Hepatic stellate cell (primary cell): ENCODE results near the gene ABCA4.
A peak's percentile ranks its signal among the peaks of the same experiment; 100 is the strongest.

Experiments
- DNase-seq: peaks from one replicate; pipeline ENCODE4 v3.0.0; 2011; ENCODE audit warnings: low spot score

ABCA4 gene

DNA sequence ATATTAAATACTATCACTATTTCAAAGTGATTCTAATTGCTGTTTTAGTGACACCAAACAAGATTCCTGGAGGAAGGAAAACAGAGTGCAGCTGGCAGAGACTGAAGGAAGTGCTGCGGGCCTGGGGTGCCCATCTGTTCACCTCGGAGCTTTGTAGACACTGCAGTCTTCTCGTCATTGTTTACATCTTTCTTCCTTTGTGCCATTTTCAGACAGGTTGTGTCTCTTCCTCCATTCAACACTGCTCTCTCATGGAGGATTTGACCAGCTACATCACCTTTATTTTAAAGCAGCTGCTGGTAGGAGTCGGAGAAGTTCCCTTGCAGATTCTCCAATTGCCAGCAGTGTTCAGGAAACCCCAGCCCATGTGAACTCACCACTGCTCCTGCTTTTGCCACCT lies 37.3 kb downstream of the ABCA4 start:
- DNase-seq = no peak

DNA sequence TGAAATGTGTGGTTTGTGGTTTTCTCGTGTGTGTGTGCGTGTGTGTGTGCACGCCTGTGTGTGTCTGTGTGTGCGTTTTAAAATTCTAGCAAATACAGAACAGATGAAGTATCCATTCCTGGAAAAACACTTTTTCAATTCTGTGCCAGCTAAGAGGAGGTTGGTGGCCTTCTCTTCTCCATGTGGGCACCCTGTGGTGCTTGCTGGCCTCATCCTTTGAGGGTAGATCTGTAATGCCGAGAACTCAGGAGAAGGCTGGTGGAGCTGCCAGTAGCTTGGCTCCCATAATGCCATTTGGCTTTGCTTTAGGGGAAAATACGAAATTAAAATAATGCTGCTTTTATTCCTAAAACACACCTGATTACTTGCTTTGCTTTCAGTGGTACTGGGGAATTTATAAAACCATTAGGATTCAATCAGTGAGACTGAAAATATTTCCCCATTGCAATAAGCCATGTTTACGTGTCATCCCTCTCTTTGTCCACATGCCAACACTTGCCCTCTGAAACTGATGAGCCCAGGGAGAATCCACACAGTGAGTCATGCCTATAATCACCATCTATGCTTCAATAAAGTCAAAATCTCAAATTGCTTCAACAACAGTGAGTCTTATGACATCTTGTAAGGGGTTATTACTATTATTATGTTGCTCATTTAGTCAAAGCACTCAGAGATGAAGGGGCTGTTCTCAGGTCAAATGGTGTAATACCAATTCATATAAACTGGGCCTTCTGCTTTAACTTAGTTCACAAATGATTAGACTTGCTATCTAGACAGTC lies 39.2 kb downstream of the ABCA4 start:
- no peak for DNase-seq

GRCh38 chr1:94079989-94080388 lies 41.0 kb downstream of the ABCA4 start:
- no peak for DNase-seq

DNA sequence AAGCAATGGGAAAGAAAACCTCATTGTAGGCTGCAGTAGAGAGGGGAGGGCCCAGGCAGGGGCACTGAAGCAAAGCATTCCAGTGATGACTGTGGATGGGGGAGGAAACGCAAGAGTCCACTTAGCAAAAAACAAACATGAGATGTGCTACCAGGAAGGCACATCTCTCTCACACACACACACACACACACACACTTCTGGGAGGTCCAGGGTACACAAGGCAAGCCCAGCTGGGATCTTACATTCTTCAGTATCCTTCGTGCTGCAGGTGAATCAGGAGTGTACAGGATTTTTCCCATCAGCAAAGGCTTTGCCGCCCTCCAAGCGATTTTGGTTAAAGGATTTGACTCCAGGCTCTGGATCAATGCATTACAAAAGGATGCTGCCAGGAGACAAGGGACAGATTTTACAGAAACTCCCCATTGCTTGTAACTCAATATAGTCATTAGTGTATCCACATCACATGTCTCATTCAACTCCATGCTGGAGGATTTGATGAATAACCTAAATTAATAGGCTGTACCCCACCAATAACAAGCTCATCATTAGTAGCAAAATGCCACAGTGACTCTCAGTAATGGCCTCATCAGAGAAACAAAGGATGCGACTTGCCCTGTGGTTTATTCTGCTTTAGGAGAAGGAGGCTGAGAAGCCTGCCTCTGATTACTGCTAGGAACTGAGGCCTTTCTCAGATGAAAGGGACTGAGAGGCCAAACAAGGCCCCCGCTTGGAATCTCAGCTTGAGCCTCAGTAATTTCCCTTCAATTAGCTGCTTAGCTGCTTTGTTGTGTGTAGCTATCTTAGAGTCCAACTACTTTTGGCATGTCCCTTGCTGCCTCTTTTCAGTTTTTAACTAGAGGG lies 41.6 kb downstream of the ABCA4 start:
- DNase-seq = no peak

DNA sequence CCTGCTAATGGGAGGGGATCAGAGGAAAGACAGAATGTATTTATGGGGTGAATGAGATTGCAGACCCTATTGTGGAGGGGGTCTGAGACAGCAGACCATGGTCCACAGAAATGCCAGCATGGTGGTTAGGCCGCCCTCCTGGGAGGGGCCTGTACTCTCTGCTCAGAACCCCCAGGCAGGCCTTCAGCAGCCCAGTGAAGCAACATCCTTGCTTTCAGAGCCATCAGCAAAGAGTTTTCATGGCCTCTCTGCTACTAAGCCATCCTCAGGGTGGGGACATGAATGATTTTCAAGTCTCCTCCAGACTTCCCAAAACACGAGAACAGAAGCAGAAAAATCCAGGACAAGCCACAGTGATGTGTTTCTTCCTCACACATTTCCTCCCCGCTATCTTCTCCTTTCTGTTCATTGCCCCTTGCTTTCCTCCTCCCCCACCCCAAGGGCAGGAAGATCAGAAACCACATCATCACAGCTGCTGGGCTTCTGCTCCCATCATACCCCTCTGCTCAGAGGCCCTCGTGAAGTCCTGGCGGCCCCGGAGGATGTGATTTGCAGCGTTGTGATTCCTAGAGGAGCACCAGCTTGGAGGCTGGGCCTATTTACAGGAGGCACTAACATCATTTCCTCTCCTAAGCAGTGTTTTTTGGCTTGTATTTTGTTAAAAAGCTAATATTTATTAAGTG lies 48.0 kb downstream of the ABCA4 start:
- no peak for DNase-seq

GRCh38 chr1:94071976-94072375 lies 49.0 kb downstream of the ABCA4 start:
- no peak for DNase-seq

DNA sequence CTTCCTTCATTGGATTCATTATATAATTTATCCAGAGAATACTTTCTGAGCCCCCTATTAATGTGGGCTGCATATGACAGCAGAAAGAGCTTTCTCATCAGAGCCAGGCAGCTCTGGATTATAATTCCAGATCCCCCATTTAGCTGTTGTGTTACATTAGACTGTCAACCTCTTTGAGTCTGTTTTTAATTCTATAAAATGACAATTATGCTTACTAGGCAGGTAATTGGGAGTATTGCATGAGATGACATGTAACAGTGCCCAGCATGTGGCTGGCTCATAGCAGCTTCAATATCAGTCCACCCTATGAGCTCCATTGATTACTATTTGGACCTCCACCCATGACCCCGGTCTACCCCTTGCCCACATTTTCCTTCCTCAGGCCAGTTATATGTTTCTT lies 49.6 kb downstream of the ABCA4 start:
- DNase-seq = no peak

DNA sequence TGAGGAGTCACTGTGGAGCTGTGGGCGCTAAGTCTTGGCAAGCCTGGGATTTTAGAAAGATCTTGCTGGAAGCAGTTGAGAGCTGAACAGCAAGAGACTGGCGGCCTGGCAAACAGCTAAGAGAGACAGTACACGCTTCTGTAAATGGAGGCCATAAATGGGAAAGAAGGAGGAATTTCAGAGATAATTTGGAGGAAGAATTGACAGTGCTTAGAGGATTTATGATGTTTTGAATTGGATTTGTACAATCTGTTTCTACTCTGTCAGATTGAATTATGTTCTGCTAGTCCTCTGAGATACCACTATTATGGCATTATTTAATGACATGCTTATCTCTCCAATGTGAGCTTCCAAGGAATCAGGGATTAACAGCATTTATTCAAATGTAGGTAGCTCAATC lies 50.1 kb downstream of the ABCA4 start:
- DNase-seq = no peak

GRCh38 chr1:94069919-94070285 lies 51.0 kb downstream of the ABCA4 start:
- DNase-seq = no peak

- no peak for DNase-seq
These were observed 51.7 kb downstream of the ABCA4 start for GRCh38 chr1:94068999-94069918.

GRCh38 chr1:94068096-94068998 lies 52.6 kb downstream of the ABCA4 start:
- DNase-seq = no peak

DNA sequence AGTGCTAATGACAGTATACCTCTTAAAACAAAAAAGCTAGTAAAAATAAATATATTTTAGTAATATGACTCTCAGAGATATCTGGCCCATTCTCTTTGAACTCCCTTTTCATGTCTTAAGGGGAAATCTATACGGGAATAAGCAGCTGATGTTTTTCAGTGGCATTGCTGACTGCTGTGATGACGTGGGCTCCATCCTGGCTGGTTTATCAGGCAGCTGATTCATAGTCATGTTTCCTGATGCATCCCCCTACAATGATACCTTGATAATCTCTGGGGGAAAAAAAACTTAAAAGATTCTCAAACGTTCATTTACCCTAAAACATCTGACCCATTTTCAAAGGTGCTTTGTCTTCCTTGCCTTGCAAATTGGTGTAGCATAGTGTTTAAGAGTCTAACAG lies 53.8 kb downstream of the ABCA4 start:
- no peak for DNase-seq

GRCh38 chr1:94063379-94063778 lies 57.6 kb downstream of the ABCA4 start:
- no peak for DNase-seq

DNA sequence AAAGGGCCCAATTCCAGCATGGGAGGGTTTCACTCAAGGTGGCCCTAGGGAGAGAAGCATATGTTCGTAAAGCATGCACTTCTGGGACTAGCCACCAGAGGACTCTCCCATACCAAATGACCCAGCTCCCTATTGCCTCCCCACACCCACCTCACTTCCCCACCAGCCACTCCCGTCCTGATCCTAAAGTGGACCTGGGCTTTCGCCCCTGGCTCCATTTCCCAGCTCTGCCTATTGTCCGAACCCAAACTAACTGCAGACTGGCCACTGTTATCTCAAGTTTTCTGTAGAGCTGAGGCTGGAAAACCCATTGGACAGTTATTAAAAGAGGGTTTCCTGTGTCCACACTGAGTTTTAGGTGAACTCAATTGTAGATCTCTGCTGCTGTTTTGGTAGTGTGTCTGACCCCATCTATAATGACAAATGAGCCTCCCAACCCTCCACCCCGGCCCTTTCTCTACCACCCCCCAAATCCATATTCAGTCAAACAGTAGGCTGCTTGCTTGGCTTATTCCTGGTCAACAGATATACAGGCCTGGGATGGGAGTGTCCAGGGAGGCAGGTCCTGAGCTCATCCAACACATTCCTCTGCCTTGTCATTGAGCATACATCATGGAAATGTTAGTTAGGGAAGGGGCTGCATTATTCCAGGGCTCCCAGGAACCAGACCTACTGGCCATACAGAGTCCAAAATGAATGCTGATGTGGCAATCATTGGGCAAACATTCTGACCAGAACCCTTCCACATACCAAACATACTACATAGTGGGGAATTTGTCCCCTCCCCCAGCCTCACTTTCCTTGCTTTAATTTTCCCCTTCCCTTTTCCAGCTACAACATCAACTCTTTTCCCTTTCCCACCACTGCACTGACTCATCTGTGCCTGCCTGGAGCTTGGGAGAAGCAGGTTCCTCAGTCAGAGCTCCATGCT lies 59.2 kb downstream of the ABCA4 start:
- peak; percentile 81 for DNase-seq

DNA sequence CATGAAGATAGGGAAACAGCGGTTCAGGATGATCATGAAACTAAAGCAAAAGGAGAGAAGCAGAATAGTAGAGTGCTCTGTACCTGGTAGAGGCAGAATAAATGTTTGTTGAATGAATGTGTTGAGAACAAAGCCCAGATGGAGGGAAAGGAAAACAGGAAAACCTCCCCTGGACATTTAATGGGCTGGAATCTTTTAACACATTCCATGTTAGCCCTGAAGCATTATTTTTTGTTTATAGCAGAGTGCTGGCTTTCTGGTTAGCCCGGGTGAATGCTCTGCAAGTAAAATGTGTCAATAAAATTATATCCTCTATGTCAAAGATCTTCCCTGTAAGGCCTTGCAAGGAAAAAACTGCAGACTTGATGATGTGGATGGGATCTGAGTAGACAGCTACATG lies 60.2 kb downstream of the ABCA4 start:
- no peak for DNase-seq

- DNase-seq = no peak
These were observed 62.2 kb downstream of the ABCA4 start for GRCh38 chr1:94058766-94059165.

DNA sequence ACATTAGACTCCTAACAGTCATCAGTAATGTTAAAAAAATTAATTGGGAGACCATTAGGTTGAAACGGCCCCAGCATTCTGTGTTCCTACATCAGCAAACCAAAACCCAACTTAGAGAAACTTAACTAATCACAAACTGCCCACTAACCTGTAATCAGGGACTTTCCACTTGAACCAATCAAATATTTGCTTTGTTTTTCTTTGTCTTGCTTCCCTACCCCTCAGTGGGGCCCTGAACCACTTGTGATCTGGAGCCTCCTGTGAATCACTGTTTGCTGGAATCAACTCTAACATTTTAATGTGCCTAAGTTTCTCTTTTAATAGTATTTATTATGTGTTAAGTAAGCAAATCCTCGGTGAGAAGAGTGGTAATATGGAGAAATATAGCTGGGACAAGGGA lies 64.0 kb downstream of the ABCA4 start:
- DNase-seq = no peak

GRCh38 chr1:94056171-94056570 lies 64.8 kb downstream of the ABCA4 start:
- DNase-seq = no peak

DNA sequence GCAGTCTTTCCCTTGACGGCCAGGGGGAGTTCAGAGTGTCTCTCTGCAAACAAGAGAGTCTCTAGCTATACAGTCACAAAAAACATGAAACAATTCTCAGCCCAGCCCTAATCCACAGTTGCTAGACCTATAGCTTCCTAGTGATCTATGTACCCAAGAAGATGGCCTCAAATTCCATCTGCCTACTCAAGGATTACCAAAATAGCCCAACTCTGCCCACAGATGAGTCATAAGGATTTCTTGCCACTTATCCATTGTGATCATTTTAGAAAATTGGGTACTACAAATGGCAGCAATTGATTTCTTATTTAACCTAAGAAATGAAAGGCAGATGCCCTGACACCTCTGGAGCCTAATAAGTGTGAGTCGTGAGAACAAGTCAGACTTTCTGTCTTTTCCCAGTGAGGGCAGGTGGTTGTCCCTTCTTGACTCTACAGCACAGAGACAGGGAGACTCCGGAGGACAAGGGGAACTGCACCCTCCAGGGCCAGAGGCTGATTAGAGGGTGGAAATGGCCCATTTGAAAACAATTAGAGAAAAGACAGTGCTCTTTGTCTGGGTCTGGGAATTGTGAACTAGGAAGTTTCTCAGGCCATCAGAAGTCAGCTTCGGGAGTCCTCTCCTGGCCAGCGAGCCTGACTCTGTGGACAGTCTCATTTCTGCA lies 65.4 kb downstream of the ABCA4 start:
- DNase-seq = no peak
